ENCODE measurements around the gene CDC34. TPM values are rescaled to one million over a fixed set of nuclear protein-coding genes. Genes with fewer than 3 reads are reported as not detected.

Gene CDC34
- total RNA-seq, 1 donor from 2014 or later: 265 TPM

GRCh38 chr19:560121-560520 is 28.6 kb downstream of the CDC34 start:
- DNase-seq (ENCODE audit: low read depth): no peak
- TF ChIP-seq, protein P1, sequence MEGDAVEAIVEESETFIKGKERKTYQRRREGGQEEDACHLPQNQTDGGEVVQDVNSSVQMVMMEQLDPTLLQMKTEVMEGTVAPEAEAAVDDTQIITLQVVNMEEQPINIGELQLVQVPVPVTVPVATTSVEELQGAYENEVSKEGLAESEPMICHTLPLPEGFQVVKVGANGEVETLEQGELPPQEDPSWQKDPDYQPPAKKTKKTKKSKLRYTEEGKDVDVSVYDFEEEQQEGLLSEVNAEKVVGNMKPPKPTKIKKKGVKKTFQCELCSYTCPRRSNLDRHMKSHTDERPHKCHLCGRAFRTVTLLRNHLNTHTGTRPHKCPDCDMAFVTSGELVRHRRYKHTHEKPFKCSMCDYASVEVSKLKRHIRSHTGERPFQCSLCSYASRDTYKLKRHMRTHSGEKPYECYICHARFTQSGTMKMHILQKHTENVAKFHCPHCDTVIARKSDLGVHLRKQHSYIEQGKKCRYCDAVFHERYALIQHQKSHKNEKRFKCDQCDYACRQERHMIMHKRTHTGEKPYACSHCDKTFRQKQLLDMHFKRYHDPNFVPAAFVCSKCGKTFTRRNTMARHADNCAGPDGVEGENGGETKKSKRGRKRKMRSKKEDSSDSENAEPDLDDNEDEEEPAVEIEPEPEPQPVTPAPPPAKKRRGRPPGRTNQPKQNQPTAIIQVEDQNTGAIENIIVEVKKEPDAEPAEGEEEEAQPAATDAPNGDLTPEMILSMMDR (conservative IDR thresholded peaks at IDR 0.05; ENCODE audit: low read depth, low read length): no peak
- H3K4me3 ChIP-seq (ENCODE audit: low read depth, low read length): no peak overlapping the region

DNA sequence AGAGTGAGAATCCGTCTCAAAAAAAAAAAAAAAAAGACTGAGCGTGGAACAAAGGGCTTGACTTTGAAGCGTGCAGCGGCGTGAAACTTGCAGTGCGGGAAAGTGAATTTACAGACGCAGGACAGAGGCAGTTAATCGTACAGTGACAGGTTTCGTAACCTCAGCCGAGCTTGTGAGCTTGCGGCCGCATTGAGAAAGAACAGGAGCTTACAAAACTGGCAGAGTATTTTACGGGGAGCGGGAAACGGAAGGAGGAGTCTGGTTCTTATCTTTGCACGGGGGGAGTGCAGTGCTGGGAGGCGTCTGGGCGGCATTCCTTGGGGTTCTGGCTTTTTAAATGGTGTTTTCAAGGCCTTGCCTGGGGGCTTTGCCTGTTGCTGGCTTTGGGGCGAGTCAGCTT is 34.8 kb downstream of the CDC34 start:
- DNase-seq (ENCODE audit: low read depth): no peak
- TF ChIP-seq, protein P1 (conservative IDR thresholded peaks at IDR 0.05; ENCODE audit: low read depth, low read length): no peak
- no peak overlapping the region for H3K4me3 ChIP-seq (ENCODE audit: low read depth, low read length)

DNA sequence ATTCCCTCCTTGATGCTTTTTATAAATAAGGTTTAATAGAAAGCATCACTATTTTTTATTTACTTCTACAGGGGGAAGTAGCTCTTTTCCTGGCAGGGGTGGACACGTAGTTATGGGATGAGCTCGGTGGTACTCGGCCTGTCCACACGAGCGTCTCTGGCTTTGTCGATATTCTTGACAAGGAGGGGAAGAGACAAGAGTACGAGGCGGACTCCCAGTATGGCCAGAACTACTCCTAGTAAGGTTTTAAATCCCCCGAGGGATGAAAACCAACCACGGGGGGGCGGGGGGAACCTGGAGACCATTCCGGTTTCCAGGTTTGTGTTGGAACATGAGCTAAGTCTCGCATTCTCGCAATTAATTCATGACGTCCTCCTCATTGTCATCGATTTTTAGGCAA is 35.3 kb downstream of the CDC34 start:
- DNase-seq (ENCODE audit: low read depth): no peak
- TF ChIP-seq, protein P1 (conservative IDR thresholded peaks at IDR 0.05; ENCODE audit: low read depth, low read length): no peak
- H3K4me3 ChIP-seq (ENCODE audit: low read depth, low read length): no peak overlapping the region

DNA sequence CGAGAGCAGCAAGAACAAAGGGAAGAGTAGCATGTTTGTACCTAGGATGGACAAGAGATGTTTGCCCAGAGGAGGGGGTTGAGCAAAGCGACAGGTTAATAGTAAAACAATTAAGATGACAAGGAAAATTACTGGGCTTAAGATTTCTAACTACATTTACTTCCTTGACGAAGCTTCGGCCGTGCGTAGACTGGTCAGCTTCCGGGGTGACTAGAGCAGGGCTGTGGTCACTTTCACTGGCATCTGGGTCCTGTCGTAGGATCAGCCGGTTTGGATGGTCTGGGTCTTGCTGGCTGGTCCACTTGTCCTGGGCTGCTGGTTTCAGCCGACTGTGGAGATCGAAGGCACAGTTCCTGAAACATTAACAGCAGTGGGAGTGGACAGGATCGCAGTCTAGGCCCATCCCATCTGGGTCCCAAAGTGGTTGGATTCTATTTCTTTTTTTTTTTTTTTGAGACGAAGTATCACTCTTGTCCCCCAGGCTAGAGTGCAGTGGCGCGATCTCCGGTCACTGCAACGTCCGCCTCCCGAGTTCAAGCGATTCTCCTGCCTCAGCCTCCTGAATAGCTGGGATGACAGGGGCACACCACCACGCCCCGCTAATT is 35.8 kb downstream of the CDC34 start:
- no peak overlapping the region for H3K4me3 ChIP-seq (ENCODE audit: low read depth, low read length)
- TF ChIP-seq, protein P1 (conservative IDR thresholded peaks at IDR 0.05; ENCODE audit: low read depth, low read length): no peak
- DNase-seq (ENCODE audit: low read depth): no peak

DNA sequence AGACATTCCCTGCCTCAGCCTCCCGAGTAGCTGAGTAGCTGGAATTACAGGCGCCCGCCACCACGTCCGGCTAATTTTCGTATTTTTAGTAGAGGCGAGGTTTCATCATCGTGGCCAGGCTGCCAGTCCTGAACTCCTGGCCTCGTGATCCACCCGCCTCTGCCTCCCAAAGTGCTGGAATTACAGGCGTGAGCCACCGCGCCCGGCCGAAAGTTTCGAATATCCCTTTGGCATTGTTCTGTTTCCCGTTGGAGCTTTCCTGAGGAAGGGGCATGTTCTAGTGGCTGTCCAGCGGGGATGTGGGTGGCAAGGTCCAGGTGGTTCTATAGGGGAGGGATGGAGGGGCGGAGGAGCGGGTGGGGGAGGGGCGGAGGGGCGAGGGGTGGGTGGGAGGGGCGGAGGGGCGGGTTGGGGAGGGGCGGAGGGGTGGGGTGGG is 38.7 kb downstream of the CDC34 start:
- no peak for DNase-seq (ENCODE audit: low read depth)
- TF ChIP-seq, protein P1 (conservative IDR thresholded peaks at IDR 0.05; ENCODE audit: low read depth, low read length): no peak
- H3K4me3 ChIP-seq (ENCODE audit: low read depth, low read length): no peak overlapping the region

DNA sequence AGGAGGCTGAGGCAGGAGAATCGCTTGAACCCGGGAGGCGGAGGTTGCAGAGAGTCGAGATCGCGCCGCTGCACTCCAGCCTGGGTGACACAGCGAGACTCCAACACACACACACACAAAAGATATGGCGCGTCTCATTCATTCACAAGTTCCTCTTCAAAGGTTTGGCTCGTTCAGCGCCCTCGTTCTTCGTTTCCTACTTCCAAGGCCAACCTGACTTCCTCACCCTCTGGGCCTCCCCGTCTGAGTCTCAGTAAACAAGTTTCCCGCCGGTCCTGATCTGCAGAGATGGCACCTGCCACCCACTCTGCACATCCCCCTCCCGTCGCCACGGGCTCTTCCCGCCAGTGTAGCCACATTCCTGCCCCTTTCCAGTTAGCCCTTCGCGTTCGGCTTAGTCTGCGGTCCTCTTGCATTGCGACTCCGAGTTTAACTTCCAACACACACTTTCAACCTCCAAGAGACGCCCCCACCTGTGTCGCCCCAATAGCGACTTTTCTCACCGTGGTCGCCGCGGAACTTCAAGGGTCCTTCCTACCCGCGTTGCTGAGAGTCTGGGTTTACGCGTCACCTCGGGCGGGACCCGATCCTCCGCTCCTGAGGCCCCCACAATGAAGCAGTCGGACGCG is 39.5 kb downstream of the CDC34 start:
- TF ChIP-seq, protein P1 (conservative IDR thresholded peaks at IDR 0.05; ENCODE audit: low read depth, low read length): no peak
- DNase-seq (ENCODE audit: low read depth): no peak
- peak overlapping the region; percentile 61 for H3K4me3 ChIP-seq (ENCODE audit: low read depth, low read length)

DNA sequence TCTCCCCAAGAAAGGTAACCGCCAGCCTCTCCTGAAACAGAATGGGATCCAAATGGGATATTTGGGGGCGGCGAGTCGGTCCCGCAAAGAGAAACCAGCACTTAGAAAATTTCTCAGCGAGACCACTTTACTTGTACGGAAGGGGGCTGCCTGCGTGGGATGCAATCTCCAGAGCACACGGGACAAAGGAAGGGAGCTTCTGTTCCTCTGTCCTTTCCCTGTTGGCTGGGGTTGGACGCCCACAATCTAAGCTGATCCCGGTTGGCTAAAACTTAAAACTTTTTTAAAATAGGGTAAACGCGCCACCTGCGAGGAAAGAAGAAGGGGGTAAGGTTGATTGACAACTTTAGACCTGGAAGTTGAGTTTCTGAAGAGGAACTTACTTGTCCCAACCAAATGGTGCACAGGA is 40.0 kb downstream of the CDC34 start:
- TF ChIP-seq, protein P1 (conservative IDR thresholded peaks at IDR 0.05; ENCODE audit: low read depth, low read length): no peak
- peak overlapping the region; percentile 61 for H3K4me3 ChIP-seq (ENCODE audit: low read depth, low read length)
- no peak for DNase-seq (ENCODE audit: low read depth)
